Fibroblast of skin of left quadriceps (primary cell): ENCODE data around the gene IL6.
"Not testable (repeated sequence)": the region's sequence is repeated elsewhere in the genome, so short reads cannot be mapped to it uniquely, and the experiment has no call there.

Experiments used
- DNase-seq, 2 experiments: peaks; one replicate each; pipeline ENCODE4 v3.0.0-alpha.2; 2013; ENCODE audit warnings: low read depth in 2 of 2

Gene IL6

DNA sequence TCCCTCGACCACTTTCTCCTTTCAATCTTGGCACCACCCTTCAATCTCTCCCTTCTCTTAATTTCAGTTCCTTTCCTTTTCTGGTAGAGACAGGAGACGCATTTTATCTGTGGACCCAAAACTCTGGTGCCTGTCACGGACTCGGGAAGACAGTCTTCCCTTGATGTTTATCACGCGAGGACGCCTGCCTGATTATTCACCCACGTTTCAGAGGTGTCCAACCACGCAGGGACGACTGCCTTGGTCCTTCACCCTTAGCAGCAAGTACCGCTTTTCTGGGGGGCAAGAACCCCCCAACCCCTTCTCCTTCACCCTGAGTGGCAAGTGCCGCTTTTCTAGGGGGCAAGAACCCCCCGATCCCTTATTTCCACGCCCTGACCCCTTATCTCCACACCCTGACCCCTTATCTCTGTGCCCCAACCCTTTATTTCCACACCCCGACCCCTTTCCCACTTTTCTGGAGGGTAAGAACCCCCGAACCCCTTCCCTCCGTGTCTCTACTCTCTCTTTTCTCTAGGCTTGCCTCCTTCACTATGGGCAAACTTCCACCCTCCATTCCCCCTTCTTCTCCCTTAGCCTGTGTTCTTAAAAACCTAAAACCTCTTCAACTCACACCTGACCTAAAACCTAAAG is 22.9 kb upstream of the IL6 start:
- not testable (repeated sequence) for DNase-seq

GRCh38 chr7:22704722-22705121 is 22.3 kb upstream of the IL6 start:
- not testable (repeated sequence) for DNase-seq

DNA sequence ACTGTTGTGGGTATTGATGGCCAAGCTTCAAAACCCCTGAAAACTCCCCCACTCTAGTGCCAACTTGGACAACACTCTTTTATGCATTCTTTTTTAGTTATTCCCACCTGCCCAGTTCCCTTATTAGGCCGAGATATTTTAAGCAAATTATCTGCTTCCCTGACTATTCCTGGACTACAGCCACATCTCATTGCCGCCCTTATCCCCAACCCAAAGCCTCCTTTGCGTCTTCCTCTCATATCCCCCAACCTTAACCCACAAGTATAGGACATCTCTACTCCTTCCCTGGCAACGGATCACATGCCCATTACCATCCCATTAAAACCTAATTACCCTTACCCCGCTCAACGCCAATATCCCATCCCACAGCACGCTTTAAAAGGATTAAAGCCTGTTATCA is 21.1 kb upstream of the IL6 start:
- DNase-seq = not testable (repeated sequence)

DNA sequence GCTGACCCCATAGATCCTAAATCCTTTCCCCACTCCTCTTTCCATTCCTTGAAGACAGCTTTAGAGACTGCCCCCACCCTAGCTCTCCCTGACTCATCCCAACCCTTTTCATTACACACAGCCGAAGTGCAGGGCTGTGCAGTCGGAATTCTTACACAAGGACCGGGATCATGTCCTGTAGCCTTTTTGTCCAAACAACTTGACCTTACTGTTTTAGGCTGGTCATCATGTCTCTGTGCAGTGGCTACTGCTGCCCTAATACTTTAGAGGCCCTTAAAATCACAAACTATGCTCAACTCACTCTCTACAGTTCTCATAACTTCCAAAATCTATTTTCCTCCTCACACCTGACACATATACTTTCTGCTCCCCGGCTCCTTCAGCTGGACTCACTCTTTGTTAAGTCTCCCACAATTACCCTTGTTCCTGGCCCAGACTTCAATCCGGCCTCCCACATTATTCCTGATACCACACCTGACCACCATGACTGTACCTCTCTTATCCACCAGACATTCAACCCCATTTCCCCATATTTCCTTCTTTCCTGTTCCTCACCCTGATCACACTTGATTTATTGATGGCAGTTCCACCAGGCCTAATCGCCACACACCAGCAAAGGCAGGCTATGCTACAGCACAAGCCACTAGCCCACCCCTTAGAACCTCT is 19.8 kb upstream of the IL6 start:
- not testable (repeated sequence) for DNase-seq

DNA sequence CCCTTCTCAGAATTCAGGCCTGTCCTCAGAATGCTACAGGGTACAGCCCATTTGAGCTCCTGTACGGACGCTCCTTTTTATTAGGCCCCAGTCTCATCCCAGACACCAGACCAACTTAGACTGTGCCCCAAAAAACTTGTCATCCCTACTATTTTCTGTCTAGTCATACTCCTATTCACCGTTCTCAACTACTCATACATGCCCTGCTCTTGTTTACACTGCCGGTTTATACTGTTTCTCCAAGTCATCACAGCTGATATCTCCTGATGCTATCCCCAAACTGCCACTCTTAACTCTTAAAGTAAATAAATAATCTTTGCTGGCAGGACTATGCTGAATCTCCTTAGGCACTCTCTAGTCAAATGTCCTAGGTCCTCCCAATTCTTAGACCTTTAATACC is 18.8 kb upstream of the IL6 start:
- DNase-seq = not testable (repeated sequence)

DNA sequence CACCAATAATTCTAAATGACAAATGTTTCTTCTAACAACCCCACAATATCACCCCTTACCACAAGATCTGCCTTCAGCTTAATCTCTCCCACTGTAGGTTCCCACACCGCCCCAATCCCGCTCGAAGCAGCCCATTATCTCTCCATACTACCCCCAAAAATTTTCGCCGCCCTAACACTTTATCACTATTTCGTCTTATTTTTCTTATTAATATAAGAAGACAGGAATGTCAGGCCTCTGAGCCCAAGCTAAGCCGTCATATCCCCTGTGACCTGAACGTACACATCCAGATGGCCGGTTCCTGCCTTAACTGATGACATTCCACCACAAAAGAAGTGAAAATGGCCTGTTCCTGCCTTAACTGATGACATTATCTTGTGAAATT is 18.3 kb upstream of the IL6 start:
- not testable (repeated sequence) for DNase-seq

DNA sequence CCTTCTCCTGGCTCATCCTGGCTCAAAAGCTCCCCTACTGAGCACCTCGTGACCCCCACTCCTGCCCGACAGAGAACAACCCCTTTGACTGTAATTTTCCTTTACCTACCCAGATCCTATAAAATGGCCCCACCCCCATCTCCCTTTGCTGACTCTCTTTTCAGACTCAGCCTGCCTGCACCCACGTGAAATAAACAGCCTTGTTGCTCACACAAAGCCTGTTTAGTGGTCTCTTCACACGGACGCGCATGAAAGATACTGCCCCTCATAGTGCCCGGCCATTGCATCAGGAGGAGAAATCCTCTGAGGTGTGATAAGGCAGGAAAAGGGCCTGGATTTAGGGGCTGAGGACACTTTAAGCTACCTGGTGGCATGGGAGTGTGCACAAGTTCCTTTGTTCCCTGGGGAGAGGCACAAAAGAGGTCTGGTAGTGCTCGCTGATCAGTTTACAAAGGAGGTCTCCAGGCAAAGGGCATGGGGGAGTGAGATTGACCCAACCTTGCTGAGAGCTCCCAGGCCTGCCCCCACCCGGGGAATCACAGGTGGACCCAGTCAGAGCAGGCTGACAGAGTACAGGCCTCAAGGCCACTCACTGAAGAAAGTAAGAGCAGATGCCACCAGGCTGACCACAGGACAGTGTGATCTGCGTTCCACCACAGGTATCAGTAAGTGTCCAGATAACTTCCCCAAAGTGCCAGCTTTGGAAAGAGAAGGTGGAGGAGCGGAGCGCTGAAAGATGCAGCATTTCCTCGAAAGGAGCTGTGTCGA is 17.8 kb upstream of the IL6 start:
- DNase-seq = not testable (repeated sequence)

GRCh38 chr7:22709857-22710256 is 17.1 kb upstream of the IL6 start:
- DNase-seq = no peak

DNA sequence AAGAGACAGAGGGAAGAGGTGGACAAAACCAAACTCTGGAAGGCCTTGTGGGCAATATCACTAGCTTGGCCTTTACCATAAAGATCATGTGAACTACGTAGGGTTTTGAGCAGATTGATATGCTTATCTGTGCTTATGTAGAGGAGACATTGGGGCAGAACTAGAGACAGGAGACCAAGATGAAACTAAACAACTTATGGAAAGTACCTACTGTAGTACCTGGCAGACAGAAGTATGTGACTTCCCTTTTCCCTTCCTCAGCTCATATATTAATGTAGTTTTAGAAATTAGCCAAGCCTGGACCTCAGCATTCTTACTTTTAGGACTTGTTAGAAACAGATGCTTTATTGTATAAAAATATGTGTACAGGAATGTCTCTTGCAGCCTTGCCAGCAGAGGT is 14.0 kb upstream of the IL6 start:
- no peak for DNase-seq

GRCh38 chr7:22713463-22713862 is 13.5 kb upstream of the IL6 start:
- no peak for DNase-seq

DNA sequence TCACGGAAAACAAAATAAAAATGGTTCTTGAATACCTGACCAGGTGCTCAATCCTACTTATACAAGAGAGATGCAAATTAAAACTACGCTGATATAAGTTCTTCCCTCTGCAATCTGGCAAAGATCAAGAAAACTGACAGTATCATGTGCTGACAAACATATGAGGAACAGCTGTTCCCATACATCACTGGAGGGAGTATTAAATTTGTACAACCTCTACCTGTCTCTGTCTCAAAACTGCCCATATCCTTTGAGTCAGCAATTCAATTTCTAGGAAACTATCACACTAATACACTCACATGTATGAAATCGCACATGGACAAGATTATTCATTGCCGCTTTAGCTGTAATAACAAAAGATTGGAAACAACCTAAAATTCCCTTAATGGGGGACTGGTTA is 11.0 kb upstream of the IL6 start:
- no peak for DNase-seq

GRCh38 chr7:22717760-22718159 is 9.2 kb upstream of the IL6 start:
- no peak for DNase-seq

DNA sequence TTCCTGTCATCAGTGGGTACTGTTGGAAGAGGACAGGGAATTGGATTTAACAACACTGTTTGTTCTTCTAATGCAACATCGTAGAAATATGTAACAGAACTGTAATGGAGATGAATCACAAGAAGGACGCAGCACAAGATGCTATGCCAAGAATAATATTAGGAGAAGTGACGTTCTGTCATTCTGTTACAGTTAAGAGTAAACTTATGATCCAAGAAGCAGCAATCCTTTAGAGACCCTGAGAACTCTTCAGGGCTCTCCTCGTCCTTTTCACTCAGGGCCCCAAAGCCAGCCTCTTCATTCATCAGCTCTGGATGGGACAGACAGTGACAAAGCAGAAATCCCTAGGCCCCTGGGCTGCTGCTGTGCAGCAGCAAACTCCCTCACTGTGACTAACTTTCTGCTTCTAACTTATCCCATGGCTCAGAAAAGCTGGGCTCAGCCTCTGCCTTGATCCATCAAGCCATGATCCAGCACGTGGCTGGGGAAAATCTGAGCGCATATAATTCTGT is 8.7 kb upstream of the IL6 start:
- peak; percentile 62 to 63 for DNase-seq

- no peak for DNase-seq
These were observed 8.0 kb upstream of the IL6 start for GRCh38 chr7:22718911-22719420.

GRCh38 chr7:22720791-22721786 is 5.9 kb upstream of the IL6 start:
- DNase-seq = no peak

DNA sequence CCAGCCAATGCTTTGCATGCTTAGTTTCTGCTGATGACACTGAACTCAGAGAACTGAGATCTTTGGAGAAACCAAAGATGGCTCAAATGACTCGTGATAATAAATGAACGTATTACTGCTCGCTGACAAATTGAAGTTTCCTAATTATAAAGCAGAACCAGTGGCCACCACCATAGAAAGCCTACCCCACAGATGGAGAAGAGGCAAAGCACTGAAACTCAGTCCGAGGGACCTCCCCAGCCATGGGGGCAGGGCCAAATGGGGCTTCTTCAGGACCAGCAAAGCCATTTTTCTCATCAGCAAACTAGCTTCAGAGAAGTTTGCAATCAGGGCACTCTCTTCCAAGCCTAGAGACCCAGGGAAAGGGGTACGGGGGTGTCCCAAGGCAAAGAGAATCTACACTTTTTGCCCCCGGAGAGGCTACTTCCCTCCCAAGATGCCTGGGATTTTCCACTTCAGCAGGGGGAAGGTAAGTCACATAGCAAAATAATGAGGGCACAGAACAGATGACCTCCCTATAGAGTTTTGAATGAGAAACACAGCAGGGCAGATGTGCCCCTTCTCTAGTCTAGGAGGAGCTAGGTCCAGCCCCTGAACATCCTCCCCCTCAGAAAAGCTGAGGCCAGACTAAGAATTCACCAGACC is 4.3 kb upstream of the IL6 start:
- DNase-seq = no peak

- no peak for DNase-seq
These were observed 3.8 kb upstream of the IL6 start for GRCh38 chr7:22723181-22723601.

DNA sequence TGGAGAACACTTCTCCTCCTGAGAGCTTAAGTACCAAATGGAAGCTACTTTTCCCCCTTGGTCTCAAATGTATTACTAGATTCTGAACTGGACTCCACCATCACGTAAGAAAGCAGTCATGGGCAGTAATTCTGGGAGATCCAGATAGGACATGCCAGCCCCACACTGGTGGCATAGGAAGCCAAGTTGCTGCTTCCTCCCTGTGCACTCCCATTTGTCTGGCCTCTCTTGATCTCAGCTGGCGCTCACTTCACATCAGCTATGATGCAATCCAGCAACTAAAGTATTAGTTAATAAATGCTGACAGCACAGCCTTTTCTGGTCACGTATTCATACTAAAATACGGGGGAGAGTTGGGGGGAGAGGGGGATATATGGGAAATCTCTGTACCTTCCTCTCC is 3.4 kb upstream of the IL6 start:
- DNase-seq = no peak

DNA sequence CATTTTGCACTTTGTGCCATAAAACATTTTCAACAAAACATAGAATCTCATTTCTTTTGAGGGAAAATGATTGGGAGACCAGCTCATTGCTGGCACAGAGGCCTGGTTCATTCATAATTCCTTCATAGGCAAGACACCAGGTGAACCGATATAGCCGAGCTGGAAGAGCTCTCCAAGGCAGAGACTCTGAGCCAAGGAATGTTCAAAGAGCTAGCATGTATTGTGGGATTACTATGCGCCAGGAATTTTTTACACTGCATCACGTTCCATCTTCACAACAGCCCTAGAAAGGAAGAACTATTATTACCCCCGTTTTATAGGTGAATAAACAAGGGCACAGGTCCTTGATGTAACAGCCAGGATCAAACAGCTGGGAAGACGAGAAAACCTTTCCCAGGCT is 2.1 kb upstream of the IL6 start:
- no peak for DNase-seq

DNA sequence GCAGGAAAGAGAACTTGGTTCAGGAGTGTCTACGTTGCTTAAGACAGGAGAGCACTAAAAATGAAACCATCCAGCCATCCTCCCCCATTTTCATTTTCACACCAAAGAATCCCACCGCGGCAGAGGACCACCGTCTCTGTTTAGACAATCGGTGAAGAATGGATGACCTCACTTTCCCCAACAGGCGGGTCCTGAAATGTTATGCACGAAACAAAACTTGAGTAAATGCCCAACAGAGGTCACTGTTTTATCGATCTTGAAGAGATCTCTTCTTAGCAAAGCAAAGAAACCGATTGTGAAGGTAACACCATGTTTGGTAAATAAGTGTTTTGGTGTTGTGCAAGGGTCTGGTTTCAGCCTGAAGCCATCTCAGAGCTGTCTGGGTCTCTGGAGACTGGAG is 1.4 kb upstream of the IL6 start:
- DNase-seq = no peak
